ENCODE results near the gene LIN52.

- TF ChIP-seq POLR2A (IDR thresholded peaks at IDR 0.05; ENCODE audit: low read depth, low read length), result no peak
- TF ChIP-seq POLR2AphosphoS5 (IDR thresholded peaks at IDR 0.05; ENCODE audit: low read depth, low read length), result no peak
- TF ChIP-seq TAF1 (IDR thresholded peaks at IDR 0.05; ENCODE audit: low read depth, low read length), result no peak
- TF ChIP-seq SPI1 (IDR thresholded peaks at IDR 0.05; ENCODE audit: low read depth, low read length), result no peak
- TF ChIP-seq PAX5 (IDR thresholded peaks at IDR 0.05; ENCODE audit: insufficient read depth, low read length, severe bottlenecking), result no peak
Measured at GRCh38 chr14:74244115-74244514, 159.4 kb downstream of the LIN52 start.
